GM23338 (cell line): ENCODE measurements around the gene PKHD1. TPM values are rescaled to one million over a fixed set of nuclear protein-coding genes. Genes with fewer than 3 reads are reported as not detected.

Source experiments
- ATAC-seq: fragments of 200-7000 bp; cut with Tn5 transposase; 3 replicates; pipeline ENCODE4 v1.9.1; 2020
- DNase-seq: peaks from one replicate; pipeline ENCODE4 v3.0.0-alpha.2; 2015; ENCODE audit warnings: low spot score
- H2AFZ ChIP-seq: fragments of 200-600 bp; sonication (generic); 2 replicates; pipeline ENCODE4 v1.8.0; 2016; ENCODE audit warnings: antibody characterized with exemption, mild to moderate bottlenecking, moderate library complexity
- H3F3A ChIP-seq: fragments of 200-600 bp; sonication (generic); replicated peaks from 2 replicates; pipeline ENCODE4 v1.8.0; 2017; ENCODE audit warnings: antibody characterized with exemption, mixed run types, low read depth
- H3K27ac ChIP-seq: fragments of 200-600 bp; sonication (generic); 2 replicates; pipeline ENCODE4 v1.6.1; 2016; ENCODE audit warnings: low read depth
- H3K27me3 ChIP-seq: fragments of 200-600 bp; sonication (generic); 2 replicates; pipeline ENCODE4 v1.8.0; 2016; ENCODE audit warnings: mild to moderate bottlenecking, mixed run types, moderate library complexity; ENCODE audit not compliant: insufficient read depth
- H3K36me3 ChIP-seq: fragments of 200-600 bp; sonication (generic); 2 replicates; pipeline ENCODE4 v1.8.0; 2016; ENCODE audit warnings: mild to moderate bottlenecking; ENCODE audit not compliant: insufficient read depth
- H3K4me1 ChIP-seq: fragments of 200-600 bp; sonication (generic); 2 replicates; pipeline ENCODE4 v1.8.0; 2016; ENCODE audit warnings: mild to moderate bottlenecking, moderate library complexity; ENCODE audit not compliant: insufficient read depth
- H3K4me2 ChIP-seq: fragments of 200-600 bp; sonication (generic); 2 replicates; pipeline ENCODE4 v1.7.1; 2017; ENCODE audit warnings: mixed run types
- H3K4me3 ChIP-seq: fragments of 200-600 bp; sonication (generic); 2 replicates; pipeline ENCODE4 v1.6.1; 2016; ENCODE audit warnings: mixed run types
- H3K79me2 ChIP-seq: fragments of 200-600 bp; sonication (generic); replicated peaks from 2 replicates; pipeline ENCODE4 v1.8.0; 2017; ENCODE audit warnings: mild to moderate bottlenecking; ENCODE audit not compliant: insufficient read depth
- H3K9me2 ChIP-seq: fragments of 200-600 bp; sonication (generic); 2 replicates; pipeline ENCODE4 v1.8.0; 2017; ENCODE audit not compliant: insufficient read depth
- H4K20me1 ChIP-seq: fragments of 200-600 bp; sonication (generic); replicated peaks from 2 replicates; pipeline ENCODE4 v1.8.0; 2017; ENCODE audit warnings: mild to moderate bottlenecking; ENCODE audit not compliant: insufficient read depth
- H3K27ac Mint-ChIP-seq: 2 replicates; pipeline ENCODE4 v1.8.0; 2020; ENCODE audit warnings: inconsistent platforms, mild to moderate bottlenecking, moderate library complexity, mixed read lengths
- H3K27me3 Mint-ChIP-seq: 3 replicates; pipeline ENCODE4 v1.8.0; 2022; ENCODE audit warnings: low read depth, mild to moderate bottlenecking, moderate library complexity, mixed read lengths, inconsistent platforms; ENCODE audit not compliant: insufficient read depth, poor library complexity
- H3K36me3 Mint-ChIP-seq: 3 replicates; pipeline ENCODE4 v1.8.0; 2021; ENCODE audit warnings: low read depth, mild to moderate bottlenecking, inconsistent platforms, moderate library complexity, mixed read lengths
- H3K4me1 Mint-ChIP-seq: 3 replicates; pipeline ENCODE4 v1.8.0; 2020; ENCODE audit warnings: mild to moderate bottlenecking, inconsistent platforms, mixed read lengths
- H3K4me3 Mint-ChIP-seq: 3 replicates; pipeline ENCODE4 v1.8.0; 2021; ENCODE audit warnings: moderate library complexity, mild to moderate bottlenecking, inconsistent platforms, mixed read lengths
- H3K9me3 Mint-ChIP-seq: 3 replicates; pipeline ENCODE4 v1.8.0; 2020; ENCODE audit warnings: moderate library complexity, mild to moderate bottlenecking, inconsistent platforms, mixed read lengths
- CREB1 ChIP-seq: fragments of 250-450 bp; sonication (Bioruptor Pico); IDR thresholded peaks from 2 replicates; pipeline ENCODE4 v1.5.0; 2020; ENCODE audit warnings: low read depth, mild to moderate bottlenecking, moderate library complexity
- EZH2 ChIP-seq: fragments of 200-600 bp; sonication (generic); IDR thresholded peaks from one replicate; pipeline ENCODE4 v1.8.0; 2017; ENCODE audit warnings: antibody characterized with exemption, mild to moderate bottlenecking, low read depth; ENCODE audit not compliant: unreplicated experiment
- EZH2phosphoT487 ChIP-seq: fragments of 200-600 bp; sonication (generic); IDR thresholded peaks from one replicate; pipeline ENCODE4 v1.8.1; 2018; ENCODE audit warnings: antibody characterized with exemption; ENCODE audit not compliant: unreplicated experiment
- JUNB ChIP-seq: IDR thresholded peaks from one replicate; pipeline ENCODE4 v1.6.1; 2016; ENCODE audit warnings: antibody characterized with exemption; ENCODE audit not compliant: unreplicated experiment
- NANOG ChIP-seq: IDR thresholded peaks from 2 replicates; pipeline ENCODE4 v1.6.1; 2016; ENCODE audit warnings: antibody characterized with exemption, borderline replicate concordance
- POLR2AphosphoS5 ChIP-seq: IDR thresholded peaks from 2 replicates; pipeline ENCODE4 v1.6.1; 2016; ENCODE audit warnings: antibody characterized with exemption, low read depth
- ZNF114 ChIP-seq: fragments of 250-450 bp; sonication (Bioruptor Pico); IDR thresholded peaks from 2 replicates; pipeline ENCODE4 v1.5.0; 2020; ENCODE audit warnings: mild to moderate bottlenecking, moderate library complexity
- ZNF331 ChIP-seq: fragments of 250-450 bp; sonication (Bioruptor Pico); IDR thresholded peaks from 2 replicates; pipeline ENCODE4 v1.5.0; 2020; ENCODE audit warnings: low read depth, mild to moderate bottlenecking, moderate library complexity
- polyA plus RNA-seq: library from polyadenylated mRNA; unstranded; fragments of >200 nt; fragmentation: Nextera tagmentation; extraction: Ambion mirVana; gene quantifications from 2 replicates; pipeline ENCODE4 v1.2.1, GENCODE V29; 2016
- total RNA-seq: library from RNA; depleted of rRNA; stranded (reverse); fragments of >200 nt; shearing (Covaris generic); gene quantifications from 2 replicates; pipeline ENCODE4 v1.2.3, GENCODE V29; 2014
- TF ChIP-seq, protein P1 (sequence below): IDR thresholded peaks from 2 replicates; pipeline ENCODE4 v1.6.1; 2016; ENCODE audit warnings: antibody characterized with exemption
- TF ChIP-seq, protein P2 (sequence below), 2 experiments: fragments of 200-600 bp in 1 of 2; sonication (generic) in 1 of 2; conservative IDR thresholded peaks; 2 replicates each; pipeline versions ENCODE4 v1.5.1 to v1.6.1; 2016 to 2017; ENCODE audit warnings: antibody characterized with exemption in 2 of 2, low read depth in 2 of 2, mild to moderate bottlenecking in 2 of 2, moderate library complexity in 1 of 2
- TF ChIP-seq, protein P3 (sequence below): IDR thresholded peaks from one replicate; pipeline ENCODE4 v1.6.1; 2018; ENCODE audit warnings: antibody characterized with exemption; ENCODE audit not compliant: unreplicated experiment
- TF ChIP-seq, protein P4 (sequence below): fragments of 250-450 bp; sonication (Bioruptor Pico); IDR thresholded peaks from 2 replicates; pipeline ENCODE4 v1.5.0; 2020; ENCODE audit warnings: mild to moderate bottlenecking, moderate library complexity

Gene PKHD1
- total and polyA plus RNA-seq, 2 experiments from 2014 or later = 0.03 to 0.07 TPM

DNA sequence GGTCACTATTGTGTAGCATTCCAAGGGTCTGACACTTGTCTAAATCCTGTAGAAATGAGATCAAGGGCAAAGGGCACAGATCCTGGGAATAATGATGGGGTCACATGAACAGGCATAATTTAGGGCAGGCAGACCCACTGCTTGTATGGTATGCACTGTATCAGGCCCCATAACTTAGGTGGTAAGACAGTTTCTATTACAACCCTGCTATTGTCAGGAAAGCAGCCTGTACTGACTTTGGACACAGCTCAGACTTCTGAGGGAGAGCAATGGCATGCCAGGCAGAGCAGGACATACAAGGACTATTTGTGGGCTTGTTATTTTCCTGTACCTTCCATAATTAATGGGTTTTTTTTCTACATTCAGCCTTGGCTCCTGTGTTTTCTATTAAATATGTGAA, 286.8 kb downstream of the PKHD1 start:
- no peaks in the 10 kb centered on the region for H4K20me1 ChIP-seq
- no peaks in the 10 kb centered on the region for H3K4me1 ChIP-seq
- no peak for DNase-seq
- H3K9me2 ChIP-seq = no peaks in the 10 kb centered on the region; the same call in 1 of the 2 replicates
- H3K4me2 ChIP-seq = no peak overlapping the region
- no peaks in the 10 kb centered on the region for H3K27me3 ChIP-seq
- TF ChIP-seq ZNF331 (CRISPR knock-in tag) = no peak
- TF ChIP-seq, protein P1, sequence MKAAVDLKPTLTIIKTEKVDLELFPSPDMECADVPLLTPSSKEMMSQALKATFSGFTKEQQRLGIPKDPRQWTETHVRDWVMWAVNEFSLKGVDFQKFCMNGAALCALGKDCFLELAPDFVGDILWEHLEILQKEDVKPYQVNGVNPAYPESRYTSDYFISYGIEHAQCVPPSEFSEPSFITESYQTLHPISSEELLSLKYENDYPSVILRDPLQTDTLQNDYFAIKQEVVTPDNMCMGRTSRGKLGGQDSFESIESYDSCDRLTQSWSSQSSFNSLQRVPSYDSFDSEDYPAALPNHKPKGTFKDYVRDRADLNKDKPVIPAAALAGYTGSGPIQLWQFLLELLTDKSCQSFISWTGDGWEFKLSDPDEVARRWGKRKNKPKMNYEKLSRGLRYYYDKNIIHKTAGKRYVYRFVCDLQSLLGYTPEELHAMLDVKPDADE = no peak
- no peak for TF ChIP-seq POLR2AphosphoS5
- TF ChIP-seq NANOG = no peak
- TF ChIP-seq ZNF114 (CRISPR knock-in tag) = no peak
- no peak for TF ChIP-seq EZH2
- no peak for TF ChIP-seq EZH2phosphoT487
- no peak for TF ChIP-seq JUNB
- TF ChIP-seq, protein P2, sequence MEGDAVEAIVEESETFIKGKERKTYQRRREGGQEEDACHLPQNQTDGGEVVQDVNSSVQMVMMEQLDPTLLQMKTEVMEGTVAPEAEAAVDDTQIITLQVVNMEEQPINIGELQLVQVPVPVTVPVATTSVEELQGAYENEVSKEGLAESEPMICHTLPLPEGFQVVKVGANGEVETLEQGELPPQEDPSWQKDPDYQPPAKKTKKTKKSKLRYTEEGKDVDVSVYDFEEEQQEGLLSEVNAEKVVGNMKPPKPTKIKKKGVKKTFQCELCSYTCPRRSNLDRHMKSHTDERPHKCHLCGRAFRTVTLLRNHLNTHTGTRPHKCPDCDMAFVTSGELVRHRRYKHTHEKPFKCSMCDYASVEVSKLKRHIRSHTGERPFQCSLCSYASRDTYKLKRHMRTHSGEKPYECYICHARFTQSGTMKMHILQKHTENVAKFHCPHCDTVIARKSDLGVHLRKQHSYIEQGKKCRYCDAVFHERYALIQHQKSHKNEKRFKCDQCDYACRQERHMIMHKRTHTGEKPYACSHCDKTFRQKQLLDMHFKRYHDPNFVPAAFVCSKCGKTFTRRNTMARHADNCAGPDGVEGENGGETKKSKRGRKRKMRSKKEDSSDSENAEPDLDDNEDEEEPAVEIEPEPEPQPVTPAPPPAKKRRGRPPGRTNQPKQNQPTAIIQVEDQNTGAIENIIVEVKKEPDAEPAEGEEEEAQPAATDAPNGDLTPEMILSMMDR (conservative IDR thresholded peaks at IDR 0.05; ENCODE audit: low read depth in 2 of 2) = no peak
- TF ChIP-seq, protein P3, sequence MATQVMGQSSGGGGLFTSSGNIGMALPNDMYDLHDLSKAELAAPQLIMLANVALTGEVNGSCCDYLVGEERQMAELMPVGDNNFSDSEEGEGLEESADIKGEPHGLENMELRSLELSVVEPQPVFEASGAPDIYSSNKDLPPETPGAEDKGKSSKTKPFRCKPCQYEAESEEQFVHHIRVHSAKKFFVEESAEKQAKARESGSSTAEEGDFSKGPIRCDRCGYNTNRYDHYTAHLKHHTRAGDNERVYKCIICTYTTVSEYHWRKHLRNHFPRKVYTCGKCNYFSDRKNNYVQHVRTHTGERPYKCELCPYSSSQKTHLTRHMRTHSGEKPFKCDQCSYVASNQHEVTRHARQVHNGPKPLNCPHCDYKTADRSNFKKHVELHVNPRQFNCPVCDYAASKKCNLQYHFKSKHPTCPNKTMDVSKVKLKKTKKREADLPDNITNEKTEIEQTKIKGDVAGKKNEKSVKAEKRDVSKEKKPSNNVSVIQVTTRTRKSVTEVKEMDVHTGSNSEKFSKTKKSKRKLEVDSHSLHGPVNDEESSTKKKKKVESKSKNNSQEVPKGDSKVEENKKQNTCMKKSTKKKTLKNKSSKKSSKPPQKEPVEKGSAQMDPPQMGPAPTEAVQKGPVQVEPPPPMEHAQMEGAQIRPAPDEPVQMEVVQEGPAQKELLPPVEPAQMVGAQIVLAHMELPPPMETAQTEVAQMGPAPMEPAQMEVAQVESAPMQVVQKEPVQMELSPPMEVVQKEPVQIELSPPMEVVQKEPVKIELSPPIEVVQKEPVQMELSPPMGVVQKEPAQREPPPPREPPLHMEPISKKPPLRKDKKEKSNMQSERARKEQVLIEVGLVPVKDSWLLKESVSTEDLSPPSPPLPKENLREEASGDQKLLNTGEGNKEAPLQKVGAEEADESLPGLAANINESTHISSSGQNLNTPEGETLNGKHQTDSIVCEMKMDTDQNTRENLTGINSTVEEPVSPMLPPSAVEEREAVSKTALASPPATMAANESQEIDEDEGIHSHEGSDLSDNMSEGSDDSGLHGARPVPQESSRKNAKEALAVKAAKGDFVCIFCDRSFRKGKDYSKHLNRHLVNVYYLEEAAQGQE = no peak
- TF ChIP-seq, protein P4, sequence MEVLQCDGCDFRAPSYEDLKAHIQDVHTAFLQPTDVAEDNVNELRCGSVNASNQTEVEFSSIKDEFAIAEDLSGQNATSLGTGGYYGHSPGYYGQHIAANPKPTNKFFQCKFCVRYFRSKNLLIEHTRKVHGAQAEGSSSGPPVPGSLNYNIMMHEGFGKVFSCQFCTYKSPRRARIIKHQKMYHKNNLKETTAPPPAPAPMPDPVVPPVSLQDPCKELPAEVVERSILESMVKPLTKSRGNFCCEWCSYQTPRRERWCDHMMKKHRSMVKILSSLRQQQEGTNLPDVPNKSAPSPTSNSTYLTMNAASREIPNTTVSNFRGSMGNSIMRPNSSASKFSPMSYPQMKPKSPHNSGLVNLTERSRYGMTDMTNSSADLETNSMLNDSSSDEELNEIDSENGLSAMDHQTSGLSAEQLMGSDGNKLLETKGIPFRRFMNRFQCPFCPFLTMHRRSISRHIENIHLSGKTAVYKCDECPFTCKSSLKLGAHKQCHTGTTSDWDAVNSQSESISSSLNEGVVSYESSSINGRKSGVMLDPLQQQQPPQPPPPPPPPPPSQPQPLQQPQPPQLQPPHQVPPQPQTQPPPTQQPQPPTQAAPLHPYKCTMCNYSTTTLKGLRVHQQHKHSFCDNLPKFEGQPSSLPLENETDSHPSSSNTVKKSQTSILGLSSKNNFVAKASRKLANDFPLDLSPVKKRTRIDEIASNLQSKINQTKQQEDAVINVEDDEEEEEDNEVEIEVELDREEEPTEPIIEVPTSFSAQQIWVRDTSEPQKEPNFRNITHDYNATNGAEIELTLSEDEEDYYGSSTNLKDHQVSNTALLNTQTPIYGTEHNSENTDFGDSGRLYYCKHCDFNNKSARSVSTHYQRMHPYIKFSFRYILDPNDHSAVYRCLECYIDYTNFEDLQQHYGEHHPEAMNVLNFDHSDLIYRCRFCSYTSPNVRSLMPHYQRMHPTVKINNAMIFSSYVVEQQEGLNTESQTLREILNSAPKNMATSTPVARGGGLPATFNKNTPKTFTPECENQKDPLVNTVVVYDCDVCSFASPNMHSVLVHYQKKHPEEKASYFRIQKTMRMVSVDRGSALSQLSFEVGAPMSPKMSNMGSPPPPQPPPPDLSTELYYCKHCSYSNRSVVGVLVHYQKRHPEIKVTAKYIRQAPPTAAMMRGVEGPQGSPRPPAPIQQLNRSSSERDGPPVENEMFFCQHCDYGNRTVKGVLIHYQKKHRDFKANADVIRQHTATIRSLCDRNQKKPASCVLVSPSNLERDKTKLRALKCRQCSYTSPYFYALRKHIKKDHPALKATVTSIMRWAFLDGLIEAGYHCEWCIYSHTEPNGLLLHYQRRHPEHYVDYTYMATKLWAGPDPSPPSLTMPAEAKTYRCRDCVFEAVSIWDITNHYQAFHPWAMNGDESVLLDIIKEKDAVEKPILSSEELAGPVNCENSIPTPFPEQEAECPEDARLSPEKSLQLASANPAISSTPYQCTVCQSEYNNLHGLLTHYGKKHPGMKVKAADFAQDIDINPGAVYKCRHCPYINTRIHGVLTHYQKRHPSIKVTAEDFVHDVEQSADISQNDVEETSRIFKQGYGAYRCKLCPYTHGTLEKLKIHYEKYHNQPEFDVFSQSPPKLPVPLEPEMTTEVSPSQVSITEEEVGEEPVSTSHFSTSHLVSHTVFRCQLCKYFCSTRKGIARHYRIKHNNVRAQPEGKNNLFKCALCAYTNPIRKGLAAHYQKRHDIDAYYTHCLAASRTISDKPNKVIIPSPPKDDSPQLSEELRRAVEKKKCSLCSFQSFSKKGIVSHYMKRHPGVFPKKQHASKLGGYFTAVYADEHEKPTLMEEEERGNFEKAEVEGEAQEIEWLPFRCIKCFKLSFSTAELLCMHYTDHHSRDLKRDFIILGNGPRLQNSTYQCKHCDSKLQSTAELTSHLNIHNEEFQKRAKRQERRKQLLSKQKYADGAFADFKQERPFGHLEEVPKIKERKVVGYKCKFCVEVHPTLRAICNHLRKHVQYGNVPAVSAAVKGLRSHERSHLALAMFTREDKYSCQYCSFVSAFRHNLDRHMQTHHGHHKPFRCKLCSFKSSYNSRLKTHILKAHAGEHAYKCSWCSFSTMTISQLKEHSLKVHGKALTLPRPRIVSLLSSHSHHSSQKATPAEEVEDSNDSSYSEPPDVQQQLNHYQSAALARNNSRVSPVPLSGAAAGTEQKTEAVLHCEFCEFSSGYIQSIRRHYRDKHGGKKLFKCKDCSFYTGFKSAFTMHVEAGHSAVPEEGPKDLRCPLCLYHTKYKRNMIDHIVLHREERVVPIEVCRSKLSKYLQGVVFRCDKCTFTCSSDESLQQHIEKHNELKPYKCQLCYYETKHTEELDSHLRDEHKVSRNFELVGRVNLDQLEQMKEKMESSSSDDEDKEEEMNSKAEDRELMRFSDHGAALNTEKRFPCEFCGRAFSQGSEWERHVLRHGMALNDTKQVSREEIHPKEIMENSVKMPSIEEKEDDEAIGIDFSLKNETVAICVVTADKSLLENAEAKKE (CRISPR knock-in tag) = no peak
- TF ChIP-seq CREB1 = no peak
- H3K4me3 Mint-ChIP-seq = no peak overlapping the region
- H3K36me3 Mint-ChIP-seq = peaks cover 5% of the 10 kb centered on the region; the same call in 1 of the 3 replicates
- H3K9me3 Mint-ChIP-seq = peaks cover 3% of the 10 kb centered on the region
- no peaks in the 10 kb centered on the region for H3F3A ChIP-seq
- H3K4me1 Mint-ChIP-seq = no peaks in the 10 kb centered on the region
- H3K36me3 ChIP-seq = no peaks in the 10 kb centered on the region
- no peak overlapping the region for H3K4me3 ChIP-seq
- H3K27me3 Mint-ChIP-seq = peaks cover 2% of the 10 kb centered on the region
- no peak overlapping the region for H2AFZ ChIP-seq
- H3K27ac Mint-ChIP-seq = no peak overlapping the region
- ATAC-seq = no peak
- no peaks in the 10 kb centered on the region for H3K79me2 ChIP-seq
- no peak overlapping the region for H3K27ac ChIP-seq
